Naive thymus-derived CD4-positive, alpha-beta T cell (primary cell): Measurements from ENCODE around the gene MMD. TPM values are rescaled to one million over a fixed set of nuclear protein-coding genes. Genes with fewer than 3 reads are reported as not detected.
A peak's percentile ranks its signal among the peaks of the same experiment; 100 is the strongest.
"Not testable (repeated sequence)": the region's sequence is repeated elsewhere in the genome, so short reads cannot be mapped to it uniquely, and the experiment has no call there.

Source experiments
- ATAC-seq: fragments of 150-1000 bp; cut with Tn5 transposase; 2 replicates; pipeline ENCODE4 v1.10.0; 2021; ENCODE audit warnings: mild to moderate bottlenecking, moderate library complexity
- CTCF ChIA-PET: fragments of 350-600 bp; sonication (Branson Sonifier 250); formaldehyde crosslinking; loops from one replicate; lab custom pipeline; 2021; ENCODE audit warnings: antibody characterized with exemption; lab: Charles Lee
- POLR2A ChIA-PET: fragments of 350-600 bp; sonication (Branson Sonifier 250); formaldehyde crosslinking; loops from one replicate; lab custom pipeline; 2021; ENCODE audit warnings: antibody characterized with exemption, inconsistent platforms; lab: Charles Lee
- DNase-seq, 9 donors: peaks; one replicate each; pipeline versions ENCODE4 v3.0.0 to v3.0.0-alpha.2; 2020 to 2022; ENCODE audit warnings: mixed read lengths in 1 of 9
- H3K27ac ChIP-seq: one replicate; pipeline ENCODE4 v1.7.0; 2013; ENCODE audit warnings: mild to moderate bottlenecking, low read depth, low read length, moderate library complexity
- H3K27me3 ChIP-seq, 2 donors: one replicate each; pipeline ENCODE4 v1.7.0; 2013; ENCODE audit warnings: low read length in 2 of 2, mild to moderate bottlenecking in 2 of 2, moderate library complexity in 2 of 2; ENCODE audit not compliant: control insufficient read depth in 2 of 2, insufficient read depth in 2 of 2
- H3K36me3 ChIP-seq, 3 experiments: 1 replicate in 2 of 3; 2 replicates in 1 of 3; pipeline ENCODE4 v1.7.0; 2013; ENCODE audit warnings: low read length in 3 of 3, mild to moderate bottlenecking in 3 of 3, moderate library complexity in 1 of 3; ENCODE audit not compliant: insufficient read depth in 3 of 3, control insufficient read depth in 2 of 3
- H3K4me1 ChIP-seq, 2 donors: one replicate each; pipeline ENCODE4 v1.7.0; 2013; ENCODE audit warnings: low read length in 2 of 2, mild to moderate bottlenecking in 2 of 2, moderate library complexity in 1 of 2; ENCODE audit not compliant: control insufficient read depth in 2 of 2, insufficient read depth in 2 of 2
- H3K4me3 ChIP-seq: 2 replicates; pipeline ENCODE4 v1.7.0; 2013; ENCODE audit warnings: mild to moderate bottlenecking, low read length
- H3K9me3 ChIP-seq, 3 experiments: 1 replicate in 2 of 3; 2 replicates in 1 of 3; pipeline ENCODE4 v1.7.0; 2013; ENCODE audit warnings: low read length in 3 of 3; ENCODE audit not compliant: control insufficient read depth in 2 of 3
- H3K27ac Mint-ChIP-seq, 9 donors: one replicate each; pipeline ENCODE4 v1.8.0; 2020 to 2022; ENCODE audit warnings: mixed read lengths in 9 of 9, mild to moderate bottlenecking in 8 of 9, moderate library complexity in 5 of 9, inconsistent platforms in 2 of 9
- H3K27me3 Mint-ChIP-seq, 5 donors: one replicate each; pipeline ENCODE4 v1.8.0; 2021 to 2022; ENCODE audit warnings: mixed read lengths in 5 of 5, mild to moderate bottlenecking in 1 of 5
- H3K36me3 Mint-ChIP-seq, 5 donors: one replicate each; pipeline ENCODE4 v1.8.0; 2020 to 2022; ENCODE audit warnings: mixed read lengths in 5 of 5, mild to moderate bottlenecking in 3 of 5, inconsistent platforms in 1 of 5
- H3K4me1 Mint-ChIP-seq, 7 donors: one replicate each; pipeline ENCODE4 v1.8.0; 2020 to 2022; ENCODE audit warnings: mixed read lengths in 7 of 7, mild to moderate bottlenecking in 3 of 7, inconsistent platforms in 1 of 7
- H3K4me3 Mint-ChIP-seq, 10 donors: one replicate each; pipeline ENCODE4 v1.8.0; 2020 to 2022; ENCODE audit warnings: mild to moderate bottlenecking in 10 of 10, mixed read lengths in 10 of 10, moderate library complexity in 6 of 10, inconsistent platforms in 2 of 10
- H3K9me3 Mint-ChIP-seq, 11 donors: one replicate each; pipeline ENCODE4 v1.8.0; 2020 to 2022; ENCODE audit warnings: mixed read lengths in 11 of 11, mild to moderate bottlenecking in 4 of 11, inconsistent platforms in 1 of 11, moderate library complexity in 1 of 11
- intact Hi-C, 2 donors: fragments of 100-400 bp; cut with micrococcal nuclease; formaldehyde crosslinking; loops; one replicate each; pipeline ENCODE4 v1.15.1; 2023
- polyA plus RNA-seq, 2 donors: library from polyadenylated mRNA; unstranded; fragments of 300-500 nt; fragmentation: Illumina TruSeq; gene quantifications; one replicate each; pipeline ENCODE4 v1.2.3, GENCODE V29; 2021
- total RNA-seq, 6 experiments: library from RNA in 5 of 6; stranded (reverse) in 5 of 6; gene quantifications; 1 replicate in 5 of 6; 2 replicates in 1 of 6; pipeline ENCODE4 v1.2.3 and lab custom pipeline; 2021 to 2026

Gene MMD
- total and polyA plus RNA-seq, 7 experiments from 2014 or later = 5.2 to 35.3 (median 11.2) TPM

GRCh38 chr17:55423535-55423934 is 1.9 kb upstream of the MMD start:
- Histone ChIP-seq H3K27me3 (no peaks in the 10 kb centered on the region), H3K9me3 (no peaks in the 10 kb centered on the region), H3K4me3 (no peak overlapping the region), H3K27ac (no peak overlapping the region), H3K36me3 (peaks cover 0 to 8% (median 0%) of the 10 kb centered on the region in 3 experiments), H3K4me1 (peaks cover 11 to 21% of the 10 kb centered on the region in 2 donors)
- DNase-seq = no peak
- POLR2A ChIA-PET = no interaction called here
- Mint-ChIP-seq H3K36me3 (peaks cover 0 to 16% (median 0%) of the 10 kb centered on the region in 5 donors), H3K4me1 (peaks cover 21 to 28% (median 24%) of the 10 kb centered on the region in 7 donors), H3K27ac (no peak overlapping the region), H3K27me3 (peaks cover 14 to 43% (median 26%) of the 10 kb centered on the region in 5 donors), H3K4me3 (peak overlapping the region in 4 of 10 donors; percentile 9 to 56 (median 38)), H3K9me3 (peaks cover 0 to 3% (median 0%) of the 10 kb centered on the region in 11 donors)
- intact Hi-C loops = loop anchor here (2.0 to 10.0 kb wide), 8 partner anchors 81 to 1831 kb away; partner anchors contain the start of genes AKAP1 (in 1 of the 2), C17orf67 (in 1 of the 2), DGKE (in 1 of the 2) and MSI2 (in 1 of the 2)
- ATAC-seq = no peak
- CTCF ChIA-PET = no interaction called here

- H3K27ac Mint-ChIP-seq, CTCF ChIA-PET, POLR2A ChIA-PET, H3K9me3 ChIP-seq, DNase-seq, H3K27me3 ChIP-seq, H3K9me3 Mint-ChIP-seq, H3K4me3 ChIP-seq, H3K27ac ChIP-seq, H3K36me3 ChIP-seq, ATAC-seq: not testable (repeated sequence)
- Mint-ChIP-seq H3K4me3 (peak overlapping the region in 6 of 10 donors; percentile 28 to 76 (median 44)), H3K27me3 (peaks cover 8 to 40% (median 22%) of the 10 kb centered on the region in 5 donors), H3K36me3 (peaks cover 0 to 21% (median 0%) of the 10 kb centered on the region in 5 donors), H3K4me1 (peaks cover 25 to 33% (median 30%) of the 10 kb centered on the region in 7 donors)
- peaks cover 11 to 21% of the 10 kb centered on the region in 2 donors for H3K4me1 ChIP-seq
- intact Hi-C loops = loop anchor here (1.0 to 10.0 kb wide), 11 partner anchors 80 to 1832 kb away; partner anchors contain the start of genes HLF (in 2 of the 2), AKAP1 (in 1 of the 2), C17orf67 (in 1 of the 2) and COX11 (in 1 of the 2)
Measured at GRCh38 chr17:55422828-55423164, 1.2 kb upstream of the MMD start.

GRCh38 chr17:55420776-55421178 is 858 bp downstream of the MMD start:
- Histone ChIP-seq H3K27me3 (no peaks in the 10 kb centered on the region), H3K4me3 (peak overlapping the region; percentile 89), H3K36me3 (peaks cover 0 to 8% (median 0%) of the 10 kb centered on the region in 3 experiments), H3K9me3 (no peaks in the 10 kb centered on the region), H3K27ac (peak overlapping the region; percentile 87), H3K4me1 (peaks cover 11 to 21% of the 10 kb centered on the region in 2 donors)
- ATAC-seq = no peak
- ChIA-PET CTCF (interaction anchor here (0.6 kb wide), 1 partner anchor 20 kb away, joined by 3 read pairs; no protein-coding TSS in a partner anchor), POLR2A (interaction anchor here (0.5 kb wide), 1 partner anchor 426 kb away, joined by 3 read pairs; no protein-coding TSS in a partner anchor)
- peaks cover 0 to 3% (median 0%) of the 10 kb centered on the region in 11 donors for H3K9me3 Mint-ChIP-seq
- peaks cover 7 to 27% (median 17%) of the 10 kb centered on the region in 5 donors for H3K27me3 Mint-ChIP-seq
- H3K36me3 Mint-ChIP-seq = peaks cover 0 to 34% (median 4%) of the 10 kb centered on the region in 5 donors
- H3K4me3 Mint-ChIP-seq = peak overlapping the region; percentile 89 to 96 (median 90)
- intact Hi-C loops = loop anchor here (1.0 to 10.0 kb wide), 12 partner anchors 64 to 1834 kb away; partner anchors contain the start of genes AKAP1 (in 1 of the 2), C17orf67 (in 1 of the 2), COX11 (in 1 of the 2) and DGKE (in 1 of the 2)
- peak in 8 of 9 donors; percentile 12 to 35 (median 30) for DNase-seq
- H3K27ac Mint-ChIP-seq = peak overlapping the region; percentile 83 to 98 (median 94)
- H3K4me1 Mint-ChIP-seq = peaks cover 32 to 47% (median 45%) of the 10 kb centered on the region in 7 donors

- H3K27ac ChIP-seq = peak overlapping the region; percentile 87
- peak; percentile 43 for ATAC-seq
- peaks cover 11 to 21% of the 10 kb centered on the region in 2 donors for H3K4me1 ChIP-seq
- DNase-seq = peak in 8 of 9 donors; percentile 32 to 71 (median 56)
- CTCF ChIA-PET = interaction anchor here (0.6 kb wide), 2 partner anchors 19 to 309 kb away, joined by 3 to 4 read pairs; no protein-coding TSS in a partner anchor
- peak overlapping the region; percentile 89 to 96 (median 90) for H3K4me3 Mint-ChIP-seq
- intact Hi-C loops = loop anchor here (1.0 to 10.0 kb wide), 11 partner anchors 63 to 1835 kb away; partner anchors contain the start of genes AKAP1 (in 1 of the 2), C17orf67 (in 1 of the 2), COX11 (in 1 of the 2) and DGKE (in 1 of the 2)
- H3K27ac Mint-ChIP-seq = peak overlapping the region; percentile 83 to 98 (median 94)
- peaks cover 32 to 49% (median 45%) of the 10 kb centered on the region in 7 donors for H3K4me1 Mint-ChIP-seq
- peak overlapping the region; percentile 89 for H3K4me3 ChIP-seq
- peaks cover 0 to 34% (median 4%) of the 10 kb centered on the region in 5 donors for H3K36me3 Mint-ChIP-seq
- no peaks in the 10 kb centered on the region for H3K27me3 ChIP-seq
- POLR2A ChIA-PET = no interaction called here
- peaks cover 1 to 23% (median 14%) of the 10 kb centered on the region in 5 donors for H3K27me3 Mint-ChIP-seq
- peaks cover 0 to 8% (median 0%) of the 10 kb centered on the region in 3 experiments for H3K36me3 ChIP-seq
- peaks cover 0 to 3% (median 0%) of the 10 kb centered on the region in 11 donors for H3K9me3 Mint-ChIP-seq
- no peaks in the 10 kb centered on the region for H3K9me3 ChIP-seq
Measured at GRCh38 chr17:55420067-55420775, 1.4 kb downstream of the MMD start.

GRCh38 chr17:55418369-55419268 is 3.0 kb downstream of the MMD start:
- ChIA-PET CTCF (no interaction called here), POLR2A (interaction anchor here (0.9 to 1.7 kb wide), 3 partner anchors 8 to 15 kb away, joined by 3 to 4 read pairs (median 4); no protein-coding TSS in a partner anchor)
- Histone ChIP-seq H3K27me3 (no peaks in the 10 kb centered on the region), H3K4me1 (peaks cover 11 to 21% of the 10 kb centered on the region in 2 donors), H3K27ac (no peak overlapping the region), H3K36me3 (peaks cover 0 to 13% (median 0%) of the 10 kb centered on the region in 3 experiments), H3K9me3 (no peaks in the 10 kb centered on the region), H3K4me3 (no peak overlapping the region)
- intact Hi-C loops = loop anchor here (10.0 kb wide), 1 partner anchor 156 kb away; no protein-coding TSS in a partner anchor
- Mint-ChIP-seq H3K27me3 (peaks cover 0 to 9% (median 5%) of the 10 kb centered on the region in 5 donors), H3K27ac (peak overlapping the region; percentile 53 to 98 (median 94)), H3K36me3 (peaks cover 0 to 42% (median 4%) of the 10 kb centered on the region in 5 donors), H3K9me3 (peaks cover 0 to 3% (median 0%) of the 10 kb centered on the region in 11 donors), H3K4me3 (peak overlapping the region in 5 of 10 donors; percentile 63 to 96 (median 90)), H3K4me1 (peaks cover 35 to 63% (median 47%) of the 10 kb centered on the region in 7 donors)
- ATAC-seq (no peak), DNase-seq (no peak)
